ENCODE measurements around the gene NHSL1.
A peak's percentile ranks its signal among the peaks of the same experiment; 100 is the strongest.

The NHSL1 gene

GRCh38 chr6:138522611-138523010 lies 23.3 kb upstream of the NHSL1 start:
- DNase-seq (ENCODE audit: low read depth in 2 of 2) = no peak

GRCh38 chr6:138521790-138522189 lies 22.5 kb upstream of the NHSL1 start:
- no peak for DNase-seq (ENCODE audit: low read depth in 2 of 2)

DNA sequence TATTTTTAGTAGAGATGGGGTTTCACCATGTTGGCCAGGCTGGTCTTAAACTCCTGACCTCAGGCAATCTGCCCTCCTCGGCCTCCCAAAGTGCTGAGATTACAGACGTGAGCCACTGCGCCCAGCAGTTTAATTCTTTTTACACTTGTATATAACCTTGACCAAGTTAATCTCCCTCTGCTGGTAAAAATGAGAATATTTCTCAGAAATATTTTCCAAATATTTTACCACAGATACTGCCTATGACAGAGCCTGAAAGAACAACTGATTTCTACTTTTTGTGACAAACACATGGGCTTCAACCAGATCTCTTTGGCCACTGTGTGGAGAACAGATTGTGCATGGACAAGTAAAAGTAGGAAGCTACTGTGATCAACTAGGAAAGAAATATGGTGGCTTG lies 21.2 kb upstream of the NHSL1 start:
- DNase-seq (ENCODE audit: low read depth in 2 of 2) = no peak

DNA sequence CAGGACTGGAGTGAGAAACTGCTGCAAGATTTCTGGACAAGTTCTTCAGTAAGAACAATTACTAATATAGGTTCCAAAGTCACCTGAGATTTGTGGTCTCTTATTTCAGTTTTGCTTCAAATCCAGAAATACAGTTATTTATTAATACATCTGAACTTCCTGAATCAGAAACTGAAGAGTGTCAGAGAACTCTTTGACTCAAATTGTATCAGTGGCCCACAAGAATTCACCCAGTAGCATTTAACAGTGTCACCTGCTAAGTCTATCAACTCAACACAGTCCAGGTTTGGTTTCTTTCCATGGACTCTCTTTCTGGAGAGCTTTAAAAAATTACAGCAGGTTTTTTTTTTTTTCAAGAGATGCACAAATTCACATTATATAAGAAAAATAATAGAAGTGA lies 18.8 kb upstream of the NHSL1 start:
- no peak for DNase-seq (ENCODE audit: low read depth in 2 of 2)

GRCh38 chr6:138517635-138518034 lies 18.3 kb upstream of the NHSL1 start:
- DNase-seq (ENCODE audit: low read depth in 2 of 2) = peak; percentile 7 to 34

DNA sequence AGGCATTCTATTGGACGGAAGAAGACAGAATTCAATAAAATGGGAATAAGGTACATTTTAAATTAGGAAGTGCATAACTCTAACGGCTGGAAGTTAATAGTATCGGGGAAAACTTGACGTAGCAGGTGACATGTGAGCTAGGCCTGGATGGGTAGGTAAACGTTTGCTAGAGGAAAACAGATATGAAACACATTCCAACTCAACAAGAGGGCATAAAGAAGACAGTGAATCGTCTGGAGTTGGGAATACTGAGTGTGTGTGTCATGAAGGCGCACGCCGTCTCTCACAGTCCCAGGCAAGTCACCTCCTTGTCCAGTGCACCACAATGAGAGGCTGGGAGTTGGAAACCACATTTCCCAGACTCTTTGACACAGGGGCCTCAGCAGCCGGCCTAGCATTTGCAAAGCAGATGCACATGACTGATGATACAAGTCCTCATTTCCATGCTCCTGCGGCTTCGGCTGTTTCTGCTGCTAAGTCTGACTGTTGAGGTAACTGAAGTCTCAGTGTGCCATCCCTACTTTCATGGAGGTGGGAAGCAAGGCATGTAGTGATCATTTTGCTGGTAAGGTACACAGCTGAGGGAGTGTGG lies 16.5 kb upstream of the NHSL1 start:
- DNase-seq (ENCODE audit: low read depth in 2 of 2) = no peak

DNA sequence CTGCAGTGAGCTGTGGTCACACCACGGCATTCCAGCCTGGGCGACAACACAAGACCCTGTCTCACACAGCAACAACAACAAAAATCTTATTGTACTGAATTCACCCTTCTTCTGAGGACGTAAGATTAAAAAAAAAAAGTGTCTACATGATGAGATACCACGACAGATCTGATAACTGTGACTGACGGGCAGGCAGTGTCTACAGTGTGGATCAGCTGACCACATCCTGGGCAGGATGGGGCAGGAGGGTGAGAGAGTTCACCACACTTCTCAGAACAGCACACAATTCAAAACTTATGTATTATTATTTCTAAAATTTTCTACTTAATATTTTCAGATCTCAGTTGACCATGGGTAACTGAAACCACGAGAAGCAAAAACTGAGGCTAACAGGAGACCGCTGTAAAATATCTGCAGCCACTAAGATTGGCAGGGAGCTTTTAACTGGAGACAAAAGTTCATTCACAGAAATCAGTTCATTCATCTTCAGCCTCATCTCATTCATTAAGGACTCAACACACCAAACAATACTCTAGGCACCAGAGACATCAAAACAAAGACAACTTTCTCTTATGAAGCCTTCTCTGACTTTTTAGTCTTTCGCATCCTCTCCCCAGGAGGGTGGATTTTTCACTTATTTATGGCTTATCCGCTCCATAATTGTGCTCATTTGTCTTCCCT lies 15.7 kb upstream of the NHSL1 start:
- peak in 1 of 2 donors; percentile 3 for DNase-seq (ENCODE audit: low read depth in 2 of 2)

DNA sequence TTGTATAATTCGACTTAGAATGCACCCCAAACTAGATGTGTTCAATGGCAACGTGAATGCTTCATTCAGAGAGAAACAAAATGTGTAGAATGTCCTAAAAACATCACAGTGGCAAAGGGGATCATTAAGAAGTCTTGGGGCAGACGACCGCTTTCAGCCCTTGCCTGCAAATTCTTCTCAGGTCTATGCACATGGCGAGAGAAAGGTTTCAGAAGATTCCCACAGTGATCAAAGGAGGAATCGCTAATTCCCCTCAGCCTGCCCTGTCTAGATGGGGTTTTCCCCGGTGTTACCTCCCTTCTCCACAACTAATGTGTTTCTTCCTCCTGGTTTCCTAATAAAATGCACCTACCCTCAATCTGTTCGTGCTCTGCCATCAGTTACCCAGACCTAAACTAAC lies 13.3 kb upstream of the NHSL1 start:
- no peak for DNase-seq (ENCODE audit: low read depth in 2 of 2)

DNA sequence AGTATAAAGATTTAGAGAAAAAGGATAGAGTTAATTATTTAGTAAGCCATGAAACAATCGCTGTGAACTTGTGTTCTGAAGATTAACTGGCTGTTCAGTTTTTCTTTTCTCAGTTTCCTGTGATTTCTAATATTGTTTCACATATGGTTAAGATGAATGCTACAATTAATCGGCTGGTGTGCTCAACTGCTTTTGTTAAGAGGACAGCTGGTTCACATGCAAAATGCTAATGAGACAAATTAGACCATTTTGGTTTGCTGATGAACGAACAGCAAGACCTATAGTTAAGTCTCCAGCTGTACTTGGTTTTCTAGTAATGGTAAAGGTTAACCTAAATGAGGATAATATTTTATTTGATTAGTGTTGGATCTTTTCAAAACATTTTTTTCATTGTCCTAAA lies 10.8 kb upstream of the NHSL1 start:
- no peak for DNase-seq (ENCODE audit: low read depth in 2 of 2)

DNA sequence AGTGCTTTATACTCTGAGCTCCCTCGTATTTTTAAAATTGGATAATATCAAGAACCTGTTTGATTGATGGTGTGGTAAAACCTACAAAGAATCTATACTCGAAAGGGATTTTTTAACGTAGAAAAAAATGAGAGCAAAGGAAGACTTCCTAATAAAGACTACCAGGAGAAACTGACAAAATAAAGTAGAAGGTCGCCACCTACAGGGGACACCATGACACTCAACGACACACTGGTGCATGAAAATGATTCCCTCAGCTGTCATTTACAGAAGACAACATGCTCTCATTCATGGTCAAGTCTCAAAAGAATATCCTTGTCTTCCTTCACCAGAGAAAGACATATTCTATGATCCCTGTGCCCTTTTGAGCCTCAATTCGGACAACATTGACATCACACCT lies 10.1 kb upstream of the NHSL1 start:
- peak in 1 of 2 donors; percentile 13 for DNase-seq (ENCODE audit: low read depth in 2 of 2)

DNA sequence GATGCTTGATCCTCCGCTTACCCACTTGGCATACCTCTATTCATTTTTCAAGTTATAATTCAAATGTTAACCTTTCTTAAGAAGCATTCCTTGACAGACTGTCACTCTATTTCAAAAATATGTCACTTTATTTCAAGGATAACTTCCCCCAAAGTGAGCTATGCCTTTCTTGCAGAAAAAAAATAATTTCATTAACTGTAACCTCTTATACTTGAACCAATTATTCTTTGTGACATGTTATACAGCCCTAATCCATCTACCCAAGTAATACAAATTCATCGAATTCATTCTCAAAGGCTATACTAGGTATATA lies 9.3 kb upstream of the NHSL1 start:
- DNase-seq (ENCODE audit: low read depth in 2 of 2) = no peak

- no peak for DNase-seq (ENCODE audit: low read depth in 2 of 2)
Observed at GRCh38 chr6:138507977-138508675, 8.8 kb upstream of the NHSL1 start.

DNA sequence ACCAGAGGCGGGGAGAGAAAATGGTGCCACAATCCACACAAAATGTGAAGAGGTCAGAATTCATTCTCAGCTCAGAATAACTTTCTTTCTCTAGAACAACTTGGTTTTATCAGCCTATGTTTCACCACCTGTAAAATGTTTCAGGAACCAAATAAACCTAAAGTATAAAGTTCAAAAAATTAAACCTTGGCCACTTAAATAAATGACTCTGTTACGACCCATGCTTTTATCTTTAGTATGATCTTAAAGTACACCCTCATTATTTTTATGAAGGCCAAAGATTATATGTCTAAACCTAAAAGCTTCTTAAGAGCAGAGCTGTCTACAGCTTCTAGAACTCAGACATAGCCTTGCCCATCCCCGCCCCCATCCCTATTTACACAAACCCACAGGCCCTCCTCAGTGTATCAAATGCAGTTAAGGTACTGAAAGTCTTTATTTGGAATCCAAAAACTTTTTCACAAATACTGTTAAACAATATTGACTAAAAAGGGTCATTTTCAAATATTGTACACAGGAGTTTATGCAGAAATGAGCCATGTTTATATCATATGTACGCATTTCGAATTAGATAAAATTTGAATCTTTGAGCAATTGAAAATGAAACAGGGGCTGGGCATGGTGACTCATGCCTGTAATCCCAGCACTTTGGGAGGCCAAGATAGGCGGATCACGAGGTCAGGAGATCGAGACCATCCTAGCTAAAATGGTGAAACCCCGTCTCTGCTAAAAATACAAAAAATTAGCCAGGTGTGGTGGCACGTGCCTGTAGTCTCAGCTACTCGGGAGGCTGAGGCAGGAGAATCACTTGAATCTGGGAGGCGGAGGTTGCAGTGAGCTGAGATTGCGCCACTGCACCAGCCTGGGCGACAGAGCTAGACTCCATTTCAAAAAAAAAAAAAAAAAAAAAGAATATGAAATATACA lies 5.7 kb upstream of the NHSL1 start:
- DNase-seq (ENCODE audit: low read depth in 2 of 2) = no peak

- no peak for DNase-seq (ENCODE audit: low read depth in 2 of 2)
Observed at GRCh38 chr6:138503881-138504680, 4.8 kb upstream of the NHSL1 start.

DNA sequence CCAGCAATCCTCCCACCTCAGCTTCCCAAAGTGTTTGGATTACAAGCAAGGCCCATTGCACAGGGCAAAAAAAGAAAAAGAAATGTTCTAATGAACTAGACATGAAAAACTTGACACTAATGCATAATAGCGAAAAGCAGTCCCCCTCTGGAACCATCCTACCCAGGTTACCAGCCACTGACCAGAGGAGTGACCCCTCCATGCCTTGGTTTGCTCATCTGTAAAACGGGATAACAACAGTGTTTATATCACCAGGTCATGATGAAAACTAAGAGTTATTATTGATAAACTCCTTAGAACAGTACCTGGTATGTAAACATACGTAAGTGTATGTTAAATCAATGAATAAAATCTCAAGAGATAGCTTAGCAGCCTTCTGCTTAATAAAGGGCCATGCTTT lies 3.3 kb upstream of the NHSL1 start:
- DNase-seq (ENCODE audit: low read depth in 2 of 2) = no peak

GRCh38 chr6:138500867-138501446 lies 1.7 kb upstream of the NHSL1 start:
- no peak for DNase-seq (ENCODE audit: low read depth in 2 of 2)

GRCh38 chr6:138500045-138500665 lies 861 bp upstream of the NHSL1 start:
- DNase-seq (ENCODE audit: low read depth in 2 of 2) = no peak

DNA sequence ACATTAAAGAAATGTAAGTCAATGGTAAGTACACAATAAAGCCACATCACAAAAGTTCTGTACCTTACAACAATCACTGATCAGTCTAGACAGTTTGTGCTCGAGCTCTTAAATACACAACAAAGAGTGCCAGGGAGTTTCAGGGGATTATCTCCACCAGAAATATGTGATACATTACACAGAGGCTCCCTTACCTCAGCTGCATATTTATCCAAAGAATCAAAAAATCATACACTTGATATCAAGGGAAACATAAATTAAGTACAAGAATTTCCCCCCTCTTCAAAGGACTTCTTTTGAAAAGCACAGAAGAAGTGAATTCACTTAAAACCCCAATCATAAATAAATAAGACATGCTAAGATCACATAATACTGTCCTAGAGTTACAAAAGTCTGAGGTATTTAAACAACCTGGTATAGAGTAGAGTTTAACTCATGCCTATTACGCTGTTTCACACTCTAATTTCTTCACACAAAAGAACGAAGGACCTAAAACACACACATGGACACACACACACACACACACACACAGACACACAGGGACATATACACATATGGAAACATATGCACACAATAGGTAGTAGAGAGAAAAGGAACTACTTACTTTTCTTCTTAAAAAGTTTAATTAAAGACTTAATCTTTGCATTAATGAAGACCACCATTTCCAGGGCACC lies 528 bp downstream of the NHSL1 start:
- no peak for DNase-seq (ENCODE audit: low read depth in 2 of 2)

DNA sequence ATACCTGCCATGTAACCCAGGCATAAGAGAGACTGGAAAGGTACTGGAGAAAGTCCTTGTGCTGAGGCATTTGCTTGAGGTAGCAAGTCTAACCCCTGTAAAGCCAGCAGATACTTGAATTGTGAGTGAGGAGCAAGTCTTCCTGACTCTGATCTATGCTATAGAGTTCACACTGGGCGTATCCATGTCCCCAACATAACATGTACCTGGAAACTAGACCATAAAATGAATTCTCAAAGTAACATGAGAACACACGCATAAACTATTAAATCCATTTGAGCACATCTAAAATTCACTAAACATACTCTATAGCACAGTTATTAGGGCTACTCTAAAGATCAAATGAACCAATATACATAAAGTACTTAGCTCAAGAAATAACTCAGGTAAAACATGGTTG lies 2.0 kb downstream of the NHSL1 start:
- no peak for DNase-seq (ENCODE audit: low read depth in 2 of 2)

DNA sequence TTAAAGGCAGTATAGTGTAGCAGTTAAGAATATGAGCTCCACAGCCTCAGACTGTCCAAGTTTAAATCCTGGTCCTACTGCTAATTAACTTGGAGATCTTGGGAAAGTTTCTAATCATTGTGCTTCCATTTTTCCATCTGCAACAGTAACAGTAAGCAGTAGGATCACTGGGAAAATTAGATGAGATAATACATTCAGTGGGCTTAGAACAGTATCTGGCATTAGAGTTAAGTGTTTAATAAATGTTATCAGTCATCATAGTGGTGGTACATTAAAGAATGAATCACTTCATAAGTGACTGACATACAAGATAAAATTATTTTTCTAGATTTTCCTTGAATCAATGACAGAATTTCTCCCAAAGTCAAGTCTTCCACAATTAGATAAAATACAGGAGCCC lies 5.0 kb downstream of the NHSL1 start:
- DNase-seq (ENCODE audit: low read depth in 2 of 2) = no peak

Data from stimulated activated CD8-positive, alpha-beta memory T cell treated with anti-CD3 and anti-CD28 coated beads, Interleukin-15, amount 100 ng/mL, for 4 hours (primary cell).